SK-N-SH (cell line): ENCODE data around the gene CDK14. TPM values are rescaled to one million over a fixed set of nuclear protein-coding genes. Genes with fewer than 3 reads are reported as not detected.

Experiments used
- CTCF ChIA-PET: fragments of 300-600, 350-600 bp; formaldehyde crosslinking; extraction: SDS; loops from one replicate; lab custom pipeline; 2021; lab: Yijun Ruan, JAX
- POLR2A ChIA-PET: fragments of 350-600 bp; sonication (Branson Sonifier 250); formaldehyde crosslinking; extraction: SDS; loops from one replicate; lab custom pipeline; 2020; ENCODE audit warnings: antibody characterized with exemption, inconsistent platforms; lab: Yijun Ruan, JAX
- DNase-seq: peaks from one replicate; pipeline ENCODE4 v3.0.0; 2012
- H2AFZ ChIP-seq: fragments of 200-600 bp; sonication (generic); 2 replicates; pipeline ENCODE4 v1.8.1; 2016; ENCODE audit warnings: antibody characterized with exemption, mild to moderate bottlenecking, low read depth
- H3F3A ChIP-seq: fragments of 200-600 bp; sonication (generic); replicated peaks from 2 replicates; pipeline ENCODE3; 2016; ENCODE audit warnings: antibody characterized with exemption, mild to moderate bottlenecking; ENCODE audit not compliant: insufficient read depth
- H3K27ac ChIP-seq, 2 experiments: fragments of 200-500 bp in 1 of 2; fragments of 200-600 bp in 1 of 2; sonication (Bioruptor generic) in 1 of 2; sonication (generic), shearing (Covaris generic) in 1 of 2; 2 replicates each; pipeline versions ENCODE4 v1.5.1 to v1.6.1; 2014 to 2016; ENCODE audit warnings: low read depth in 2 of 2, inconsistent platforms in 1 of 2, low read length in 1 of 2, mild to moderate bottlenecking in 1 of 2, mixed read lengths in 1 of 2
- H3K27me3 ChIP-seq: fragments of 200-600 bp; sonication (generic), shearing (Covaris generic); 2 replicates; pipeline ENCODE4 v1.6.1; 2016; ENCODE audit warnings: mixed run types; ENCODE audit not compliant: insufficient read depth
- H3K36me3 ChIP-seq, 2 experiments: fragments of 200-500 bp in 1 of 2; fragments of 200-600 bp in 1 of 2; sonication (Bioruptor generic) in 1 of 2; sonication (generic) in 1 of 2; replicated peaks in 1 of 2; 2 replicates each; pipeline versions ENCODE3 to v1.5.1; 2014 to 2016; ENCODE audit warnings: low read length in 1 of 2, mild to moderate bottlenecking in 1 of 2; ENCODE audit not compliant: insufficient read depth in 2 of 2, control insufficient read depth in 1 of 2
- H3K4me1 ChIP-seq, 2 experiments: fragments of 200-500 bp in 1 of 2; fragments of 200-600 bp in 1 of 2; sonication (Bioruptor generic) in 1 of 2; sonication (generic), shearing (Covaris generic) in 1 of 2; 2 replicates each; pipeline versions ENCODE4 v1.5.1 to v1.6.1; 2014 to 2016; ENCODE audit warnings: low read depth in 1 of 2, low read length in 1 of 2, mixed run types in 1 of 2; ENCODE audit not compliant: insufficient read depth in 2 of 2, control insufficient read depth in 1 of 2
- H3K4me2 ChIP-seq: fragments of 200-600 bp; sonication (generic), shearing (Covaris generic); 2 replicates; pipeline ENCODE4 v1.6.1; 2017; ENCODE audit warnings: mixed run types
- H3K4me3 ChIP-seq, 2 experiments: fragments of 200-500 bp in 1 of 2; fragments of 200-600 bp in 1 of 2; sonication (Bioruptor generic) in 1 of 2; sonication (generic), shearing (Covaris generic) in 1 of 2; 2 replicates each; pipeline versions ENCODE4 v1.5.1 to v1.8.1; 2014 to 2016; ENCODE audit warnings: low read depth in 2 of 2, inconsistent platforms in 1 of 2, low read length in 1 of 2, mild to moderate bottlenecking in 1 of 2, mixed read lengths in 1 of 2, moderate library complexity in 1 of 2
- H3K79me2 ChIP-seq: fragments of 200-600 bp; sonication (generic); 2 replicates; pipeline ENCODE4 v1.8.1; 2017; ENCODE audit warnings: mild to moderate bottlenecking; ENCODE audit not compliant: insufficient read depth
- H3K9ac ChIP-seq: fragments of 200-600 bp; sonication (generic); 2 replicates; pipeline ENCODE4 v1.6.1; 2017; ENCODE audit warnings: mixed run types
- H3K9me2 ChIP-seq: fragments of 200-600 bp; sonication (generic); 2 replicates; pipeline ENCODE4 v1.6.1; 2017; ENCODE audit warnings: mixed run types
- H3K9me3 ChIP-seq: fragments of 200-600 bp; sonication (generic); 2 replicates; pipeline ENCODE4 v1.6.1; 2017; ENCODE audit warnings: mixed run types, mild to moderate bottlenecking, moderate library complexity
- H4K20me1 ChIP-seq: fragments of 200-600 bp; sonication (generic); 2 replicates; pipeline ENCODE4 v1.6.1; 2017; ENCODE audit warnings: mild to moderate bottlenecking, mixed run types; ENCODE audit not compliant: insufficient read depth
- CHD2 ChIP-seq: fragments of 150-350 bp; IDR thresholded peaks from 2 replicates; pipeline ENCODE4 v1.6.1; 2018; ENCODE audit warnings: low read length; ENCODE audit not compliant: partially characterized antibody
- EP300 ChIP-seq, 2 experiments: IDR thresholded peaks; 2 replicates each; pipeline versions ENCODE4 v1.4.0 to v1.6.1; 2012; ENCODE audit warnings: borderline replicate concordance in 1 of 2, low read depth in 1 of 2, low read length in 1 of 2
- EZH2phosphoT487 ChIP-seq: fragments of 200-600 bp; sonication (generic); IDR thresholded peaks from 2 replicates; pipeline ENCODE4 v1.6.1; 2017; ENCODE audit warnings: low read depth, mixed run types, mild to moderate bottlenecking, antibody characterized with exemption, moderate library complexity, borderline replicate concordance
- GATA2 ChIP-seq: sonication (generic); formaldehyde crosslinking; IDR thresholded peaks from 2 replicates; pipeline ENCODE4 v1.5.0; 2020; ENCODE audit warnings: mild to moderate bottlenecking, missing genetic modification reagents
- IRF3 ChIP-seq: fragments of 150-350 bp; IDR thresholded peaks from 2 replicates; pipeline ENCODE4 v1.6.1; 2016; ENCODE audit warnings: mild to moderate bottlenecking, low read depth, low read length
- JUND ChIP-seq: IDR thresholded peaks from 2 replicates; pipeline ENCODE4 v1.4.0; 2012
- MAX ChIP-seq: IDR thresholded peaks from 2 replicates; pipeline ENCODE4 v1.4.0; 2012; ENCODE audit warnings: low read depth
- NRF1 ChIP-seq: IDR thresholded peaks from 2 replicates; pipeline ENCODE4 v1.6.1; 2012; ENCODE audit warnings: low read depth, mild to moderate bottlenecking, low read length
- PBX3 ChIP-seq: IDR thresholded peaks from 2 replicates; pipeline ENCODE4; 2012
- POLR2AphosphoS5 ChIP-seq: IDR thresholded peaks from 2 replicates; pipeline ENCODE4 v1.6.1; 2012; ENCODE audit warnings: low read depth, low read length
- RAD21 ChIP-seq: IDR thresholded peaks from 2 replicates; pipeline ENCODE4 v1.6.1; 2012; ENCODE audit warnings: mild to moderate bottlenecking, low read length
- RFX5 ChIP-seq: IDR thresholded peaks from 2 replicates; pipeline ENCODE4 v1.6.1; 2012; ENCODE audit warnings: mild to moderate bottlenecking, improper control_type of control experiment, low read length
- RXRA ChIP-seq: IDR thresholded peaks from 2 replicates; pipeline ENCODE4 v1.4.0; 2012; ENCODE audit warnings: low read depth, mild to moderate bottlenecking, borderline replicate concordance
- SMC3 ChIP-seq: IDR thresholded peaks from 2 replicates; pipeline ENCODE4 v1.6.1; 2012; ENCODE audit warnings: low read depth, low read length, improper control_type of control experiment
- TAF1 ChIP-seq: IDR thresholded peaks from 2 replicates; pipeline ENCODE4 v1.6.1; 2012; ENCODE audit warnings: low read depth, mild to moderate bottlenecking, low read length, moderate library complexity, borderline replicate concordance
- TCF12 ChIP-seq: IDR thresholded peaks from 2 replicates; pipeline ENCODE4 v1.4.0; 2012
- USF2 ChIP-seq: fragments of 150-350 bp; IDR thresholded peaks from 2 replicates; pipeline ENCODE4 v1.6.1; 2017; ENCODE audit warnings: antibody characterized with exemption, low read length, low read depth, borderline replicate concordance
- YY1 ChIP-seq: IDR thresholded peaks from 2 replicates; pipeline ENCODE4 v1.4.0; 2012; ENCODE audit warnings: low read depth, mild to moderate bottlenecking
- ZBTB33 ChIP-seq: IDR thresholded peaks from 2 replicates; pipeline ENCODE4 v1.4.0; 2012; ENCODE audit warnings: low read depth, borderline replicate concordance
- WGBS: methylation state at CpG from one replicate; pipeline ENCODE4 v1.1.6; 2017; ENCODE audit warnings: low lambda C conversion rate; 5-methylcytosine and 5-hydroxymethylcytosine counted together
- polyA plus RNA-seq, 3 experiments: library from polyadenylated mRNA; depleted of rRNA; stranded (reverse); fragments of >200 nt; gene quantifications; 2 replicates each; pipeline ENCODE4 v1.2.3, GENCODE V29; 2012

Gene CDK14
- polyA plus RNA-seq, 1 of the 3 experiments (the other 2 are of a cell fraction), result 13.9 TPM

GRCh38 chr7:90966346-90966745 is 370.2 kb downstream of the CDK14 start:
- H4K20me1 ChIP-seq, result no peaks in the 10 kb centered on the region
- no peak overlapping the region for H3K9ac ChIP-seq
- H2AFZ ChIP-seq, result no peak overlapping the region
- H3K36me3 ChIP-seq, result peaks cover 0 to 20% of the 10 kb centered on the region in 2 experiments
- H3K4me1 ChIP-seq, result no peaks in the 10 kb centered on the region; a peak in 2 of 4 replicates
- ChIA-PET CTCF (interaction anchor here (1.2 kb wide), 2 partner anchors 67 to 70 kb away, joined by 3 to 4 read pairs; no protein-coding TSS in a partner anchor), POLR2A (no interaction called here)
- no peak overlapping the region for H3K27ac ChIP-seq
- no peak overlapping the region for H3K4me3 ChIP-seq
- H3K9me2 ChIP-seq, result no peaks in the 10 kb centered on the region
- H3F3A ChIP-seq, result peaks cover 11% of the 10 kb centered on the region
- no peaks in the 10 kb centered on the region for H3K27me3 ChIP-seq
- TF ChIP-seq RAD21 (no peak), EZH2phosphoT487 (no peak), TCF12 (no peak), RXRA (no peak), YY1 (no peak), USF2 (no peak), TAF1 (no peak), GATA2 (no peak)
- H3K4me2 ChIP-seq, result no peak overlapping the region
- no peak for DNase-seq
- H3K79me2 ChIP-seq, result no peaks in the 10 kb centered on the region
- 95% methylated on average over 1 of the region's 1 CpG for WGBS
- H3K9me3 ChIP-seq, result no peaks in the 10 kb centered on the region

- Histone ChIP-seq H3K4me3 (no peak overlapping the region), H3K79me2 (no peaks in the 10 kb centered on the region), H2AFZ (no peak overlapping the region), H4K20me1 (no peaks in the 10 kb centered on the region), H3K4me2 (no peak overlapping the region), H3K9ac (no peak overlapping the region), H3K4me1 (no peaks in the 10 kb centered on the region; a peak in 2 of 4 replicates), H3K27ac (no peak overlapping the region), H3K27me3 (no peaks in the 10 kb centered on the region), H3F3A (peaks cover 8% of the 10 kb centered on the region), H3K9me3 (no peaks in the 10 kb centered on the region), H3K36me3 (peaks cover 0 to 36% of the 10 kb centered on the region in 2 experiments), H3K9me2 (no peaks in the 10 kb centered on the region)
- 92% methylated on average over 4 of the region's 4 CpGs for WGBS
- ChIA-PET CTCF (interaction anchor here (0.5 to 2.1 kb wide), 7 partner anchors 10 to 1787 kb away, joined by 3 to 5 read pairs (median 3); no protein-coding TSS in a partner anchor), POLR2A (no interaction called here)
- DNase-seq, result no peak
- TF ChIP-seq SMC3, result no peak
- no peak for TF ChIP-seq RFX5
- no peak for TF ChIP-seq YY1
- no peak for TF ChIP-seq IRF3
- TF ChIP-seq EP300 (IDR thresholded peaks at IDR 0.05; ENCODE audit: borderline replicate concordance in 1 of 2, low read depth in 1 of 2, low read length in 1 of 2), result no peak
- no peak for TF ChIP-seq JUND
- no peak for TF ChIP-seq PBX3
- no peak for TF ChIP-seq CHD2
- TF ChIP-seq POLR2AphosphoS5, result no peak
- no peak for TF ChIP-seq NRF1
- TF ChIP-seq ZBTB33, result no peak
- TF ChIP-seq MAX, result no peak
- no peak for TF ChIP-seq TAF1
These were observed 372.8 kb downstream of the CDK14 start for GRCh38 chr7:90968871-90969270.
